GM18861 (cell line): ENCODE results near the gene SRP14.
"Not testable (repeated sequence)": the region's sequence is repeated elsewhere in the genome, so short reads cannot be mapped to it uniquely, and the experiment has no call there.

Source experiments
- ATAC-seq: cut with Tn5 transposase; IDR thresholded peaks from one replicate; pipeline ENCODE4 v1.9.1; 2021; ENCODE audit not compliant: unreplicated experiment

The SRP14 gene

GRCh38 chr15:40032125-40032839 is 6.7 kb downstream of the SRP14 start:
- ATAC-seq = no peak

DNA sequence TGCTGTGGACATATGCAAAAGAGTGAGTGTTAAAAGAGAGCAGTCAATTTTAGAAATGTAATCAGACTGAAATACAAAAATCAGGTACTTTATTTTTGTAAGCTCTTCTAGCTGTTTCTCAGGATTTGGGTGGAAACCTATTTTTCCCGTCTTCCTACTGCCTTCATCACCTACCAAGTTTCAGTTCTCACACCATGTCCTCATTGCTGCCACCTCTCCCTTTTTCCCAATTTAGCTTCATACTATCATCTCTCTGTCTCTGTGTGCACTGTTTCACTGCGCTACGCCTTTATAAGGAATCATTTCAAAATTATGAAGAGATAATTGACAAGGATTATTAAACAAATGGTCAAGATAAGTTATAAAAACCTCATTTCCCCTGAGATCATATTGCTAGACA is 7.7 kb downstream of the SRP14 start:
- ATAC-seq = no peak

DNA sequence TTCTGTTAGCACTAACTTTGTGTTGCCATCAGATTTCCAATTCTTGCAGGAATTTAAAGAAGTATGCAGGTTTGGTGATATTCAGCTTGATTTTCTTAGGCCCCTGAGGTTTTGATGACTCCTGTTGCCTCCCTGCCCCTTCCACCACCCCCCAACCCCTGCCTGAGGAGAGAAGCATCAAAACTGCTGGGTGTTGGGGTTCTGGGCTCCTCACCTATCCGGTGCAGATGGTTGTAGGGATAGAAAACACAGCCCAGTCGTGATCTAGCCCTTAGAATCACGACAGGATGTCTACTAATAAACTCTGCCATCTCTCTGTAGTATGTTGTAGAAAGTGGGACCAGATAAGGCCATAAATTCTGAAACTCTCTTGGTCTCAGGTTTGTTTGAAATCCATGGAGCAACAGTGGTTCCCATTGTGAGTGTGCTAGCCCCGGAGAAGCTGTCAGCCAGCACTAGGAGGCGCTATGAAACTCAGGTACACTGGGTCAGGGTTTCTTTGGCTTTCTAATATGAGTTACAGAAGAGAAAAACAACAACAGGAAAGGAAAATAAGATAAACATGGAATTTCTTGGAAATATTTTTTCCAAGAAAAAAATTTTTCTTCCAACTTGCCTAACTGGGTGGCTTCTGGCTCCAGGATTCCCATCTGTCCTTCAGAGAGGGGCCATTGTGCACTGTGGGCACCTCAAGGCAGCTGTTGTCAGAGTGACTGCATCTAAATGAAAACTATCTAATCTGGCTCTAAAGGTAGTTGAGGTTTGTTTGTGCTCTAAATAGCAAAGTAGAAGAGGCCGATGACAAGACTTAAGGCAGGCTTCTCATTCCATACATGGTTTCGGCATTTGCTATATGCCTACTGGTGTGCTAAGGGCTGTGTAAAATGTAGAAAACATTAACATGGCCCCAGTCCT is 8.7 kb downstream of the SRP14 start:
- no peak for ATAC-seq

DNA sequence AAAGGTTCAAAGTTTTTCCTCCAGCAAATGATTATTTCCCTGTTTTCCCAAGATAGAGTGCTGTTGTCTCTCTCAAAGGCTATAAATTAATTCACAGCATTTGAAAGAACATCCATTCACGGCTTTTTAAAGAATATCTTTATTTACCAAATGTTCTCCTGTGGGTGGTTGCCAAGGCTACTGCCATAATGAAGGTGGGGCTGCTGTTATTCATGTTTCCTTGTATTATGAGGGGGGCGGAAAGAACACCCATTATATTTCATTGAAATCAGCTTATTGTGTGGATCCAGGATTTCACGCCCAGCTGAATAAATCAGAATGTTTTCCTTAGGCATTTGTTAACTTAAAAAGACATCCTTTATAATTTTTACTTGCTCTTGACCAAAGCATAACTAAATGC is 10.1 kb downstream of the SRP14 start:
- no peak for ATAC-seq

- no peak for ATAC-seq
Observed at GRCh38 chr15:40028193-40028592, 10.8 kb downstream of the SRP14 start.

GRCh38 chr15:40016224-40016865 is 22.6 kb downstream of the SRP14 start:
- no peak for ATAC-seq

- no peak for ATAC-seq
Observed at GRCh38 chr15:40014390-40014789, 24.6 kb downstream of the SRP14 start.

GRCh38 chr15:40013372-40013771 is 25.6 kb downstream of the SRP14 start:
- not testable (repeated sequence) for ATAC-seq

GRCh38 chr15:40011303-40011702 is 27.7 kb downstream of the SRP14 start:
- no peak for ATAC-seq

- ATAC-seq = no peak
Observed at GRCh38 chr15:40010686-40011085, 28.3 kb downstream of the SRP14 start.

DNA sequence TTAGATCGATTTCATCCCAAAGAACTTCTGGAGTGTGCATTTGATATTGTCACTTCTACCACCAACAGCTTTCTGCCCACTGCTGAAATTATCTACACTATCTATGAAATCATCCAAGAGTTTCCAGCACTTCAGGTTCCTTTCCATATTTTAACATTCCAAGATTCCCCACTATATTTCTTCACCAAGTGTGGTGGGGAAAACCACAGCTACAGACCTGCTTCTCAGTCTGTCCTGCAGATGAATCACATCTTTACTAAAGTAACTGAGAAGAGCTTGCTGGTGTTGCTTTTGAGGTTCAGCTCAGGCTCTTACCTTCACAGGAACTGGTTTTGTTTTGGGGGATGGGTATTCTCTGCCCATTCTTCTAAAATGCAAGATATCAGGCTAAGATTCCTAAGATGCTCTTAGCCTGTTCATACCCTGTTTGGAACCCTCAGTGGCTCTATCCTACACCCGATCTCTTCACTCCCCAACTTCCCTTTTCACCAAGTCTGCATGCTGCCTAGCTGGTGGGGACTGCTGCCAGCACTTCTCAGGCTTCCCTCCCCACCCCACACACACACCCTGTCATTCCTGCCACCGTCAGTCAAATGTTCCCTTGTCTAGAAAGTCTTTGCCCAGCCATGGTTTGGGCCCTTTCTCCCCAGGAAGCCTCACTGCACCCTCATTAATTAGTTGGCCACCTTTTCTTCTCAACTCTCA is 30.8 kb downstream of the SRP14 start:
- no peak for ATAC-seq

DNA sequence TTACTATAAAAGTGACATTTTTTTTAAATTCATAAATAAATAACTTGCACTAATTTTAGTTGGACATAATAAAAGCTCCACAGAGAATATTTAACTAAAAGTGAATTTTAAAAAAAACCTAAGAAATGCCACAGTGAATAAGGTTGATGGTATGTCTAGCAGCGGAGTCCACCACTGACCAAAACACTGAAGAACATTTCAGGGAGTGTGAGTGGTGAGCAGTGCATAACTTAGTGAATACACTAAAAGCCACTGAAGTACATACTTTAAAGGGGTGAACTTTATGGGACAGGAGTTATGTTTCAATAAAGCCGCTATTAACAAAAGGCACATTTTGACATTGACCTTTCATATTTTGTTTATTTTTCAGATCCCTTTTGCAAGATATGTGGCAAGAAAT is 32.3 kb downstream of the SRP14 start:
- no peak for ATAC-seq

DNA sequence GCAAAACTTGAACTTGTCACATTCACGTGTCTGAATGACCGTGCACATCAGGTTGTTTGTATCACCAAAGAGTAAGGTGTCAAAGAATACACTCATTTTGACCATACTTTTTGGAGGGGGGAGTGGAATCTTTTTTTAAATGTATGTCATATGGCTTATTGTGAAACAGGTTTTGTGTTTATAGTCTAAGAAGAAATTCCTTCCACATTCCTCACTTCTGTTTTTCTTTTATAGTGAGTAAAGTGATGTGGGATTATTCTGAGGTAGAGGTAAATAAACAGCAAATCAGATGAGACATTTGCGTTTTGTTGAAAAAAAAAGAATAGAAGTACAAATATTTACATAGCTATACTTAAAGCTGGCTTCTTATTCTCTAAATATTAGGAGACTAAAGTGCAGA is 33.0 kb downstream of the SRP14 start:
- no peak for ATAC-seq

DNA sequence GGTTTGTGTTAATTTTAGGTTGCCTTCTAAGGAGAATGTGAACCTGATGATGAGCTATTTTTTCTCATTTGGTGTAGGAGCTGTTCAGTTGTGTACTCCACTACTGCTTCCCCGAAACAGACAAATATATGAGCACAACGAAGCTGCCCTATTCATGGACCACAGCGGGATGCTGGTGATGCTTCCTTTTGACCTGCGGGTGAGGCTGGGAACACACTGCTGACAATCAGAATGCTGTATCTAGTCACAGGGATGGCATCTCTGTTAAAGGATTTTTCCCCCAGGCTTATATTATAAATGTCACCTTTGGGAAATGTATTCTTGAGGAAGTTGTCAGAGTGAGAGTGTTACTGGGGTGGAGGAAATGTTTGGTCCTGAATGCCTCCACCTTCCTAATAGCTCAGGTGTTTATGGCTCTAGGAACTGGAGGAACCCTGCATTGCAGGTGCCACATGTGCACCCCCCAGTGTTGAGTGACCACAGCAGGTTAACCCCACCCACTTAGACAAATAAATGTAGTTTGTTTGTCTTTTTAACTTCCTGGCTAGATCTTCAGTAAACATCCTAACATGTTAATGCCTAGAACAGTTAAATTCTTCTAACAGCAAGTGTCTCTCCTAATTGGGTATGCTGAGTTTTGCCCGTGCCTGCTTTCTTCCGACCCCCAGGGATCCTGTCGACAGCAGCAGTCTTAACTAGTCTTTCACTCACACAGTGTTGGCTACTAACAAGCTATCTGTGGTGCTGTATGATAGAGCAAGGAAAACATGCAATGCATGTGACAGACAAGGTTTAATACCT is 35.7 kb downstream of the SRP14 start:
- ATAC-seq = no peak

DNA sequence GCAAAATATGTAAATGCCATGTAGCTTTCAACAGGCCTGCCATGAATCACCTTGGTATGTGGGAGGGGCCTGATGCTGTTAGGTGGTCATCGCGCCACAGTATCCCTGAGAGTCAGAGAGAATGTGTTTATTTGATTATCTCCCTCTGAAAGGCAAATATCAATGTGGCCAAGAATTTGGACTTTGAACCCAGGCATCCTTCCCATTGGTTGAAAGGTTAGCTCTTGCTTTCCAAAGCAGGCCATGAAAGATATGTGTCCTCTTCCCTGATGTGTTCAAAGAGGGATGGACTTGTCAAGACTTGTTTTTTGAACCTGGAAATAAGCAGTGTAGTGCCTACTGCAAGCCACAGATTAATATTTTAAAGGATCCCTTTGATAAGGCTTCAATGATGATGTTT is 36.7 kb downstream of the SRP14 start:
- ATAC-seq = no peak

- no peak for ATAC-seq
Observed at GRCh38 chr15:39999538-40000200, 39.3 kb downstream of the SRP14 start.

- no peak for ATAC-seq
Observed at GRCh38 chr15:39998511-39999077, 40.4 kb downstream of the SRP14 start.

- ATAC-seq = no peak
Observed at GRCh38 chr15:39997639-39998038, 41.3 kb downstream of the SRP14 start.

GRCh38 chr15:39997031-39997430 is 42.0 kb downstream of the SRP14 start:
- ATAC-seq = no peak
